Stimulated activated CD8-positive, alpha-beta memory T cell treated with anti-CD3 and anti-CD28 coated beads, Interleukin-12 subunit alpha, Interleukin-12 subunit beta, amount 100 ng/mL, for 1 hour (primary cell): ENCODE data around the gene MCF2L2.

ENCODE experiments used
- DNase-seq: peaks from one replicate; pipeline ENCODE4 v3.0.0-alpha.2; 2020; ENCODE audit warnings: low read depth

MCF2L2 gene

GRCh38 chr3:183161552-183162336 is 266.7 kb downstream of the MCF2L2 start:
- DNase-seq = no peak

GRCh38 chr3:183160616-183161015 is 267.8 kb downstream of the MCF2L2 start:
- no peak for DNase-seq

GRCh38 chr3:183159333-183159732 is 269.1 kb downstream of the MCF2L2 start:
- no peak for DNase-seq

- no peak for DNase-seq
These were observed 269.8 kb downstream of the MCF2L2 start for GRCh38 chr3:183158551-183159006.

GRCh38 chr3:183158113-183158512 is 270.3 kb downstream of the MCF2L2 start:
- no peak for DNase-seq

GRCh38 chr3:183156266-183156665 is 272.2 kb downstream of the MCF2L2 start:
- DNase-seq = no peak

- no peak for DNase-seq
These were observed 272.9 kb downstream of the MCF2L2 start for GRCh38 chr3:183155499-183155898.

- no peak for DNase-seq
These were observed 275.0 kb downstream of the MCF2L2 start for GRCh38 chr3:183153210-183153950.

GRCh38 chr3:183151821-183152351 is 276.5 kb downstream of the MCF2L2 start:
- no peak for DNase-seq

- no peak for DNase-seq
These were observed 277.3 kb downstream of the MCF2L2 start for GRCh38 chr3:183151086-183151485.

- DNase-seq = no peak
These were observed 278.3 kb downstream of the MCF2L2 start for GRCh38 chr3:183149915-183150750.

GRCh38 chr3:183148056-183148455 is 280.4 kb downstream of the MCF2L2 start:
- DNase-seq = no peak

GRCh38 chr3:183144363-183144762 is 284.1 kb downstream of the MCF2L2 start:
- no peak for DNase-seq

- no peak for DNase-seq
These were observed 286.2 kb downstream of the MCF2L2 start for GRCh38 chr3:183142199-183142598.

GRCh38 chr3:183134844-183135243 is 293.6 kb downstream of the MCF2L2 start:
- no peak for DNase-seq

- no peak for DNase-seq
These were observed 296.0 kb downstream of the MCF2L2 start for GRCh38 chr3:183132409-183132808.

GRCh38 chr3:183131735-183132134 is 296.7 kb downstream of the MCF2L2 start:
- DNase-seq = no peak

- no peak for DNase-seq
These were observed 297.2 kb downstream of the MCF2L2 start for GRCh38 chr3:183131186-183131725.

GRCh38 chr3:183129243-183129642 is 299.2 kb downstream of the MCF2L2 start:
- no peak for DNase-seq

- DNase-seq = no peak
These were observed 299.7 kb downstream of the MCF2L2 start for GRCh38 chr3:183128709-183129108.
